GM13977 (cell line): ENCODE data around the gene ARAP2.

Experiments used
- DNase-seq: peaks from one replicate; pipeline ENCODE4 v3.0.0; 2012; ENCODE audit warnings: low spot score
- in situ Hi-C: fragments of 300-500 bp; cut with MboI; formaldehyde crosslinking; loops from one replicate; pipeline ENCODE4 v1.12.0; 2022; ENCODE audit warnings: low sequenced_read_pairs, low pct_unique_long_range_greater_than_20kb, mixed read lengths, inconsistent platforms; ENCODE audit not compliant: unreplicated experiment
- TF ChIP-seq, protein P1 (sequence below): IDR thresholded peaks from 2 replicates; pipeline ENCODE4 v1.5.1; 2012; ENCODE audit warnings: mild to moderate bottlenecking, control low read depth; ENCODE audit not compliant: insufficient read depth; ENCODE audit errors: extremely low read depth, missing control alignments

ARAP2 gene

DNA sequence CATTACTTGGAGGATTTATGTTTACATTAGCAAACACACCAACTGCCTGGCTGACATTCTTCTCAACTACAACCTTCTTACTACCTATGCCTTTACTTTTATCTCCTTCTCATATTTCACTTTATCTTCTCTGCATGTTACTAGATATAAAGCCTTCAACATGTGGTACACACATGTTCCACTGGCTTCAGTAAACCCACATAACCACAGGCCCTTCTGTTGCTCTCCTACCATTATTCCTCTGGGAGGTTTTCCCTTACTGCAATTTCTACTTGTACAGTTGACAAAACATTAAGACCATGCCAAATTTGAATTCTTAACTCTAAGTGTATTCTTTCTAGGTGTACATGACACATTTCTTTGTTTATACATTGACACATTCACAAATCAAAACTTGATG lies 133.1 kb downstream of the ARAP2 start:
- in situ Hi-C loops, result no loop called here
- DNase-seq, result no peak

DNA sequence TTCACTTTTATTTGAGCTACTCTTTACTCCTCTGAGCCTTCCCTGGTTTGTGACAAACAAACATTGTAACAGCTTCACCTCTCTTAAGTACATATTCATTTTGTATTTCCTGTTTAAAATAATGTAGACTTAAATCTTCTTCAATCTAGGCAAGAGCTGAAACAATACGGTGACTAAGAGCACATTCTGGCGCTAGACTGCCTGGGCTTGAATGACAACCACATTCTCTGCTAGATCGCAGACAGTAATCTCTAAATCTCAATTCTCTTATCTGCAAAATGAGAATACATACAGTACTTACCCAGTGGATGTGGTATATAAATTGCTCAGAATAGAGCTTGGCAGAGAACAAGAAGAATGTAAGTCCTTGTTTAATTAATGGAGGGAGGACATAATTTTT lies 144.8 kb downstream of the ARAP2 start:
- TF ChIP-seq, protein P1, sequence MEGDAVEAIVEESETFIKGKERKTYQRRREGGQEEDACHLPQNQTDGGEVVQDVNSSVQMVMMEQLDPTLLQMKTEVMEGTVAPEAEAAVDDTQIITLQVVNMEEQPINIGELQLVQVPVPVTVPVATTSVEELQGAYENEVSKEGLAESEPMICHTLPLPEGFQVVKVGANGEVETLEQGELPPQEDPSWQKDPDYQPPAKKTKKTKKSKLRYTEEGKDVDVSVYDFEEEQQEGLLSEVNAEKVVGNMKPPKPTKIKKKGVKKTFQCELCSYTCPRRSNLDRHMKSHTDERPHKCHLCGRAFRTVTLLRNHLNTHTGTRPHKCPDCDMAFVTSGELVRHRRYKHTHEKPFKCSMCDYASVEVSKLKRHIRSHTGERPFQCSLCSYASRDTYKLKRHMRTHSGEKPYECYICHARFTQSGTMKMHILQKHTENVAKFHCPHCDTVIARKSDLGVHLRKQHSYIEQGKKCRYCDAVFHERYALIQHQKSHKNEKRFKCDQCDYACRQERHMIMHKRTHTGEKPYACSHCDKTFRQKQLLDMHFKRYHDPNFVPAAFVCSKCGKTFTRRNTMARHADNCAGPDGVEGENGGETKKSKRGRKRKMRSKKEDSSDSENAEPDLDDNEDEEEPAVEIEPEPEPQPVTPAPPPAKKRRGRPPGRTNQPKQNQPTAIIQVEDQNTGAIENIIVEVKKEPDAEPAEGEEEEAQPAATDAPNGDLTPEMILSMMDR, result no peak
- in situ Hi-C loops, result no loop called here
- DNase-seq, result no peak

More for the DNA sequence above, 133.1 kb downstream of the ARAP2 start:
- TF ChIP-seq, protein P1, result no peak

DNA sequence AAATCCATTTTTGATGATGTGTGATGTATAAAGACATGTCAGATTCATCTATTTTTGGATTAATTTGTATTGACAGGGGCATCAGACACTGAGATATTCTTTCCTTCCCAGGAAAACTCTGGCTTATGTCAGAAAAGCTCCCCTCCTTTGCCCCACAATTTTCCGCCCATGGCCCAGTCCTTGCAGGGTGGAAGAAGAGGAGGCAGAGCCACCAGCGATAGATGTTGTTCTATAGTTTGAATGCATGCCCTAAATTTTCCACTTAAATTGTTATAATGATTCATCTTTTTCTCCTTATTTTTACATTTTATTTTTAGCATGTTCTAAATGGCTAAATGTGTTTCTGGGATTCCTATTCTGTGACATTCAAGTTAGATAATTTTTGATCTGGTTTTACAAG lies 149.3 kb downstream of the ARAP2 start:
- no peak for DNase-seq
- in situ Hi-C loops, result no loop called here
- TF ChIP-seq, protein P1, result no peak

GRCh38 chr4:36091997-36092396 lies 152.3 kb downstream of the ARAP2 start:
- DNase-seq, result no peak
- TF ChIP-seq, protein P1, result no peak

GRCh38 chr4:36088542-36088941 lies 155.8 kb downstream of the ARAP2 start:
- TF ChIP-seq, protein P1, result no peak
- in situ Hi-C loops, result no loop called here
- DNase-seq, result no peak

More at GRCh38 chr4:36091997-36092396, 152.3 kb downstream of the ARAP2 start:
- in situ Hi-C loops, result no loop called here

DNA sequence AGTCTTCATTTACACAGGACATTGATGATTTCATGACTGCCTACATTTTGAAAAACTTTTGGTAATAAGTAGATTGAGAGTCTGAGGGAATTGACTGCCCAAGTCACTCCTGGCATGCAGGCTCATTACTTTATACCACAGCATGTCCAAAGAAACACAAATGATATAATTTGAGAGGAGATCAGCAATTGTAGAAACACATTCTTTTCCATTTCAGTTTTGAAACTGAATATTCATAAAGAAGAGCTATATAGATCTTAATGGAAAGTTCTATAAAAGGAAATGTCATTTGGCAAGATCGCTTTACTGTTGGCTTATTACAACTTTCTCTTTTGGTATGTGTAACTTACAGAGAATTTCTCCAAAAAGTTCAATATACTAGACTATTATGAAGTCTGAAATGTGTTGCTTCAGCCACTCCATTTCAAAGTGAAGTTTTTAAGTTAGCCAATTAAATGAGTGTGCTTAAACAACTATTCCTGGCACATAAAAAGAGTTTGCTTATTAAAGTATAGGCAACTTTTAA lies 158.0 kb downstream of the ARAP2 start:
- DNase-seq, result no peak
- in situ Hi-C loops, result no loop called here
- TF ChIP-seq, protein P1, result no peak

GRCh38 chr4:36082817-36083216 lies 161.5 kb downstream of the ARAP2 start:
- TF ChIP-seq, protein P1, result no peak
- in situ Hi-C loops, result no loop called here
- DNase-seq, result no peak
